Dendritic cell treated with granulocyte-macrophage colony-stimulating factor and Interleukin-4, amounts not matched to agents 40 ng/mL and 50 ng/mL, for 4 days (primary cell): Measurements from ENCODE around the gene JSRP1.

Experiments
- H3K27ac Mint-ChIP-seq: one replicate; pipeline ENCODE4 v1.8.0; 2022; ENCODE audit warnings: mild to moderate bottlenecking, mixed read lengths
- H3K27me3 Mint-ChIP-seq: one replicate; pipeline ENCODE4 v1.8.0; 2022; ENCODE audit warnings: mild to moderate bottlenecking, mixed read lengths
- H3K36me3 Mint-ChIP-seq: one replicate; pipeline ENCODE4 v1.8.0; 2022; ENCODE audit warnings: low read depth, mixed read lengths
- H3K4me1 Mint-ChIP-seq: one replicate; pipeline ENCODE4 v1.8.0; 2022; ENCODE audit warnings: low read depth, mixed read lengths
- H3K4me3 Mint-ChIP-seq: one replicate; pipeline ENCODE4 v1.8.0; 2022; ENCODE audit warnings: mild to moderate bottlenecking, moderate library complexity, mixed read lengths
- H3K9me3 Mint-ChIP-seq: one replicate; pipeline ENCODE4 v1.8.0; 2022; ENCODE audit warnings: mixed read lengths
- intact Hi-C: fragments of 100-400 bp; cut with micrococcal nuclease; formaldehyde crosslinking; loops from one replicate; pipeline ENCODE4 v1.15.0; 2022

The JSRP1 gene

GRCh38 chr19:2239771-2240770, 16.1 kb downstream of the JSRP1 start:
- H3K4me1 Mint-ChIP-seq: peaks cover 62% of the 10 kb centered on the region
- H3K9me3 Mint-ChIP-seq: no peaks in the 10 kb centered on the region
- peak overlapping the region; percentile 98 for H3K27ac Mint-ChIP-seq
- peaks cover 82% of the 10 kb centered on the region for H3K36me3 Mint-ChIP-seq
- H3K27me3 Mint-ChIP-seq: no peaks in the 10 kb centered on the region
- intact Hi-C loops: loop anchor here (5.0 kb wide), 1 partner anchor 77 kb away; no protein-coding TSS in a partner anchor
- H3K4me3 Mint-ChIP-seq: peak overlapping the region; percentile 94

GRCh38 chr19:2239173-2239572, 17.0 kb downstream of the JSRP1 start:
- Mint-ChIP-seq H3K9me3 (no peaks in the 10 kb centered on the region), H3K36me3 (peaks cover 81% of the 10 kb centered on the region), H3K4me3 (peak overlapping the region; percentile 94), H3K4me1 (peaks cover 71% of the 10 kb centered on the region), H3K27me3 (no peaks in the 10 kb centered on the region), H3K27ac (peak overlapping the region; percentile 98)
- intact Hi-C loops: loop anchor here (5.0 kb wide), 1 partner anchor 78 kb away; no protein-coding TSS in a partner anchor

GRCh38 chr19:2237869-2238153, 18.4 kb downstream of the JSRP1 start:
- intact Hi-C loops: loop anchor here (5.0 kb wide), 1 partner anchor 79 kb away; no protein-coding TSS in a partner anchor
- no peaks in the 10 kb centered on the region for H3K9me3 Mint-ChIP-seq
- H3K27ac Mint-ChIP-seq: peak overlapping the region; percentile 98
- H3K4me1 Mint-ChIP-seq: peaks cover 76% of the 10 kb centered on the region
- peaks cover 81% of the 10 kb centered on the region for H3K36me3 Mint-ChIP-seq
- H3K4me3 Mint-ChIP-seq: peak overlapping the region; percentile 94
- H3K27me3 Mint-ChIP-seq: no peaks in the 10 kb centered on the region

- H3K4me3 Mint-ChIP-seq: peak overlapping the region; percentile 94
- H3K27me3 Mint-ChIP-seq: no peaks in the 10 kb centered on the region
- peaks cover 76% of the 10 kb centered on the region for H3K4me1 Mint-ChIP-seq
- no peaks in the 10 kb centered on the region for H3K9me3 Mint-ChIP-seq
- H3K27ac Mint-ChIP-seq: peak overlapping the region; percentile 98
- intact Hi-C loops: loop anchor here (5.0 kb wide), 1 partner anchor 80 kb away; no protein-coding TSS in a partner anchor
- H3K36me3 Mint-ChIP-seq: peaks cover 81% of the 10 kb centered on the region
Measured at GRCh38 chr19:2237051-2237868, 19.0 kb downstream of the JSRP1 start.

GRCh38 chr19:2236314-2237050, 19.7 kb downstream of the JSRP1 start, which contains the start of the genes PLEKHJ1 and SF3A2:
TSS of gene PLEKHJ1 (minus strand) at chr19:2236329. CDS start at chr19:2236248, 81 bp downstream.
TSS of gene SF3A2 (plus strand) at chr19:2236824. CDS start at chr19:2243419, 6,595 bp downstream.
- intact Hi-C loops: loop anchor here (1.0 to 5.0 kb wide), 3 partner anchors 37 to 85 kb away; partner anchors contain the start of gene AP3D1
- Mint-ChIP-seq H3K36me3 (peaks cover 83% of the 10 kb centered on the region), H3K9me3 (no peaks in the 10 kb centered on the region), H3K4me1 (peaks cover 78% of the 10 kb centered on the region), H3K27me3 (no peaks in the 10 kb centered on the region), H3K4me3 (peak within 1 kb of the TSS; percentile 94), H3K27ac (peak within 1 kb of the TSS; percentile 98)

GRCh38 chr19:2236064-2236313, 20.2 kb downstream of the JSRP1 start:
- H3K9me3 Mint-ChIP-seq: no peaks in the 10 kb centered on the region
- peaks cover 78% of the 10 kb centered on the region for H3K4me1 Mint-ChIP-seq
- peaks cover 83% of the 10 kb centered on the region for H3K36me3 Mint-ChIP-seq
- H3K27me3 Mint-ChIP-seq: no peaks in the 10 kb centered on the region
- peak overlapping the region; percentile 98 for H3K27ac Mint-ChIP-seq
- peak overlapping the region; percentile 94 for H3K4me3 Mint-ChIP-seq
- intact Hi-C loops: loop anchor here (1.0 to 5.0 kb wide), 3 partner anchors 37 to 85 kb away; partner anchors contain the start of gene AP3D1

GRCh38 chr19:2235381-2236063, 20.7 kb downstream of the JSRP1 start:
- H3K4me1 Mint-ChIP-seq: peaks cover 77% of the 10 kb centered on the region
- H3K27ac Mint-ChIP-seq: peak overlapping the region; percentile 98
- H3K4me3 Mint-ChIP-seq: peak overlapping the region; percentile 94
- H3K27me3 Mint-ChIP-seq: no peaks in the 10 kb centered on the region
- H3K9me3 Mint-ChIP-seq: no peaks in the 10 kb centered on the region
- intact Hi-C loops: loop anchor here (1.0 to 5.0 kb wide), 3 partner anchors 38 to 84 kb away; partner anchors contain the start of gene AP3D1
- peaks cover 83% of the 10 kb centered on the region for H3K36me3 Mint-ChIP-seq

- peaks cover 83% of the 10 kb centered on the region for H3K36me3 Mint-ChIP-seq
- peak overlapping the region; percentile 94 for H3K4me3 Mint-ChIP-seq
- H3K9me3 Mint-ChIP-seq: no peaks in the 10 kb centered on the region
- no peaks in the 10 kb centered on the region for H3K27me3 Mint-ChIP-seq
- H3K4me1 Mint-ChIP-seq: peaks cover 72% of the 10 kb centered on the region
- intact Hi-C loops: loop anchor here (5.0 kb wide), 1 partner anchor 82 kb away; no protein-coding TSS in a partner anchor
- H3K27ac Mint-ChIP-seq: peak overlapping the region; percentile 98
Measured at GRCh38 chr19:2234996-2235380, 21.2 kb downstream of the JSRP1 start.

GRCh38 chr19:2233601-2234280, 22.5 kb downstream of the JSRP1 start:
- intact Hi-C loops: no loop called here
- peaks cover 94% of the 10 kb centered on the region for H3K36me3 Mint-ChIP-seq
- no peaks in the 10 kb centered on the region for H3K9me3 Mint-ChIP-seq
- H3K4me3 Mint-ChIP-seq: no peak overlapping the region
- H3K4me1 Mint-ChIP-seq: peaks cover 59% of the 10 kb centered on the region
- no peak overlapping the region for H3K27ac Mint-ChIP-seq
- H3K27me3 Mint-ChIP-seq: no peaks in the 10 kb centered on the region

GRCh38 chr19:2232286-2233151, 23.7 kb downstream of the JSRP1 start:
- intact Hi-C loops: no loop called here
- Mint-ChIP-seq H3K9me3 (no peaks in the 10 kb centered on the region), H3K36me3 (peaks cover 94% of the 10 kb centered on the region), H3K27ac (peak overlapping the region; percentile 65), H3K4me3 (no peak overlapping the region), H3K4me1 (peaks cover 55% of the 10 kb centered on the region), H3K27me3 (no peaks in the 10 kb centered on the region)

- no peak overlapping the region for H3K4me3 Mint-ChIP-seq
- peaks cover 59% of the 10 kb centered on the region for H3K4me1 Mint-ChIP-seq
- no peaks in the 10 kb centered on the region for H3K9me3 Mint-ChIP-seq
- H3K36me3 Mint-ChIP-seq: peaks cover 99% of the 10 kb centered on the region
- peak overlapping the region; percentile 65 for H3K27ac Mint-ChIP-seq
- no peaks in the 10 kb centered on the region for H3K27me3 Mint-ChIP-seq
- intact Hi-C loops: no loop called here
Measured at GRCh38 chr19:2231621-2232221, 24.5 kb downstream of the JSRP1 start.
